ENCODE data around the gene RAD51C.
A peak's percentile ranks its signal among the peaks of the same experiment; 100 is the strongest.
"Not testable (repeated sequence)": the region's sequence is repeated elsewhere in the genome, so short reads cannot be mapped to it uniquely, and the experiment has no call there.

The RAD51C gene

GRCh38 chr17:58680038-58680369, 12.4 kb upstream of the RAD51C start:
- no peak for FAIRE-seq
- TF ChIP-seq POLR2A (IDR thresholded peaks at IDR 0.05; ENCODE audit: low read depth, low read length) = no peak
- no peak for TF ChIP-seq POLR2AphosphoS5 (IDR thresholded peaks at IDR 0.05; ENCODE audit: low read depth, low read length)
- no peak for TF ChIP-seq SPI1 (IDR thresholded peaks at IDR 0.05; ENCODE audit: low read depth, low read length)
- TF ChIP-seq TAF1 (IDR thresholded peaks at IDR 0.05; ENCODE audit: low read depth, low read length) = no peak
- no peak for TF ChIP-seq POU2F2 (IDR thresholded peaks at IDR 0.05; ENCODE audit: low read depth, low read length)
- TF ChIP-seq PAX5 (IDR thresholded peaks at IDR 0.05; ENCODE audit: insufficient read depth, low read length, severe bottlenecking) = no peak
- no peak for DNase-seq (ENCODE audit: insufficient read length, low spot score)

DNA sequence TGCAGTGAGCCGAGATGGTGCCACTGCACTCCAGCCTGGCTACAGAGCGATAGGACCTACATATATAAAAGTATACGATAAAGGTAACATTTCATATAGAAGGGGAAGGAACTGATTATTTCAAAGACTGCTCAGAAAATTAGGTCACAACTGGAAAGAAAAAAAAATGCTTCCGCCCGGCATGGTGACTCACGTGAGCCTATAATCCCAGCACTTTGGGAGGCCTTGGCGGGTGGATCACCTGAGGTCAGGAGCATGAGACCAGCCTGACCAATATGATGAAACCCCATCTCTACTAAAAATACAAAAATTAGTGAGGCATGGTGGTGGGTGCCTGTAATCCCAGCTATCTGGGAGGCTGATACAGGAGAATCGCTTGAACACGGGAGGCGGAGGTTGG, 8.4 kb upstream of the RAD51C start:
- FAIRE-seq (no peak), DNase-seq (ENCODE audit: insufficient read length, low spot score) (no peak)

DNA sequence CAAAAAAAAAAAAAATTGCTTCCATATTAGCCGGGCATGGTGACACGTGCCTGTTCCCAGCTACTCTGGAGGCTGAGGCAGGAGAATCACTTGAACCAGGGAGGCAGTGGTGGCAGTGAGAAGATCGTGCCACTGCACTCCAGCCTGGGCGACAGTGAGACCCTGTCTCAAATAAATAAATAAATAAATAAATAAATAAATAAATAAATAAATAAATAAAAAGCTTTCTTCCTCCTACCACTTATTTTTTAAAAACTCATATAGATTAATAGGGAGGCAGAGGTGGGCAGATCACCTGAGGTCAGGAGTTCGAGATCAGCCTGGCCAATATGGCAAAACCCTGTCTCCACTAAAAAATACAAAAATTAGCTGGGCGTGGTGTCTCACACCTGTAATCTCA, 7.9 kb upstream of the RAD51C start:
- DNase-seq (ENCODE audit: insufficient read length, low spot score); FAIRE-seq: not testable (repeated sequence)

More for the DNA sequence above, 8.4 kb upstream of the RAD51C start:
- no peak for TF ChIP-seq POLR2A (IDR thresholded peaks at IDR 0.05; ENCODE audit: low read depth, low read length)

- DNase-seq (ENCODE audit: insufficient read length, low spot score) (no peak), FAIRE-seq (no peak)
- TF ChIP-seq POLR2AphosphoS5 (IDR thresholded peaks at IDR 0.05; ENCODE audit: low read depth, low read length) = no peak
- TF ChIP-seq POU2F2 (IDR thresholded peaks at IDR 0.05; ENCODE audit: low read depth, low read length) = no peak
- TF ChIP-seq SPI1 (IDR thresholded peaks at IDR 0.05; ENCODE audit: low read depth, low read length) = no peak
- no peak for TF ChIP-seq TAF1 (IDR thresholded peaks at IDR 0.05; ENCODE audit: low read depth, low read length)
- no peak for TF ChIP-seq POLR2A (IDR thresholded peaks at IDR 0.05; ENCODE audit: low read depth, low read length)
- no peak for TF ChIP-seq PAX5 (IDR thresholded peaks at IDR 0.05; ENCODE audit: insufficient read depth, low read length, severe bottlenecking)
Observed at GRCh38 chr17:58686980-58687379, 5.4 kb upstream of the RAD51C start.

GRCh38 chr17:58688521-58688920, 3.9 kb upstream of the RAD51C start:
- FAIRE-seq (no peak), DNase-seq (ENCODE audit: insufficient read length, low spot score) (no peak)
- no peak for TF ChIP-seq SPI1 (IDR thresholded peaks at IDR 0.05; ENCODE audit: low read depth, low read length)
- no peak for TF ChIP-seq TAF1 (IDR thresholded peaks at IDR 0.05; ENCODE audit: low read depth, low read length)
- no peak for TF ChIP-seq PAX5 (IDR thresholded peaks at IDR 0.05; ENCODE audit: insufficient read depth, low read length, severe bottlenecking)
- no peak for TF ChIP-seq POLR2A (IDR thresholded peaks at IDR 0.05; ENCODE audit: low read depth, low read length)
- no peak for TF ChIP-seq POLR2AphosphoS5 (IDR thresholded peaks at IDR 0.05; ENCODE audit: low read depth, low read length)
- TF ChIP-seq POU2F2 (IDR thresholded peaks at IDR 0.05; ENCODE audit: low read depth, low read length) = no peak

DNA sequence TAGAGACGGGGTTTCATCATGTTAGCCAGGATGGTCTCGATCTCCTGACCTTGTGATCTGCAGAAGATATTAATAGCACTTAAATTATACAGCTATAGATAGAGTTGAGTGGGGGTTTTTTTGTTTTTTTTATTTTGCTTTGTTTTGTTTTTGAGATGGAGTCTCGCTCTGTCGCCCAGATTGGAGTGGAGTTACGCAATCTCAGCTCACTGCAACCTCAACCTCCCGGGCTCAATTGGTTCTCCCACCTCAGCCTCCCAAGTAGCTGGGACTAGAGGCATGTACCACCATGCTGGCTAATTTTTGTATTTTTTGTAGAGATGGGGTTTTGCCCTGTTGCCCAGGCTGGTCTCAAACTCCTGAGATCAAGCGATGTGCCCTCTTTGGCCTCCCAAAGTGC, 2.4 kb upstream of the RAD51C start:
- not testable (repeated sequence) for DNase-seq (ENCODE audit: insufficient read length, low spot score); FAIRE-seq

DNA sequence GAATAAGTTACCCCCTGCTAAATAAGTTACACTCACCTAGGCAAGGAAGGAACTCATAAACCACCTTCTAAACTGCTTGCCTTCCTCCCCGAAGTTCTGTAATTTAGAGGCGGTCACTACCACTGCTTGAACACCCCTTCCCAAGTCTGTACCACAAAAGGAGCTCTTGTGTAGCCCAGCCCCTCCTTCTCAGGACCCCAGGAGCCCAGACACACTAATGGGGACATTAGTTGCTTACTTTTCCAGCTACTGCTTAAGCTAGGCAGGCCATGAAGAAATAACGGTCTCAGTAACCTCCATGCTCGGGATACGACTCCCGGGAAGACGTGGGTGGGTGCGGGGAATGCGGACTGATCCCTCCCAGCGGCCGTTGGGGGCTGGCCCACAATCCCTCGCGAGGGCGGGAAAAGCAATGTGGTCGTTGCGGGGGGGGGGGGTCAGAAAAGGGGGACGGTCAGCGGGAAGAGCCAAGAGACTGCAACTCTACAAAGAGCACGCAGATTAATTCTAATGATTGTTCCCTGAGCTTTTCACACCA, 632 bp upstream of the RAD51C start, which contains the start of gene TEX14:
Gene TEX14 (minus strand): TSS at position 345 of the 538 bp plus-strand sequence. CDS start 40,044 bp downstream, outside the sequence.
- TF ChIP-seq POLR2A (IDR thresholded peaks at IDR 0.05; ENCODE audit: low read depth, low read length) (no peak), TAF1 (IDR thresholded peaks at IDR 0.05; ENCODE audit: low read depth, low read length) (no peak), SPI1 (IDR thresholded peaks at IDR 0.05; ENCODE audit: low read depth, low read length) (no peak), POLR2AphosphoS5 (IDR thresholded peaks at IDR 0.05; ENCODE audit: low read depth, low read length) (no peak), PAX5 (IDR thresholded peaks at IDR 0.05; ENCODE audit: insufficient read depth, low read length, severe bottlenecking) (no peak), POU2F2 (IDR thresholded peaks at IDR 0.05; ENCODE audit: low read depth, low read length) (no peak)
- no peak for DNase-seq (ENCODE audit: insufficient read length, low spot score)
- no peak for FAIRE-seq

- DNase-seq (ENCODE audit: insufficient read length, low spot score) (no peak), FAIRE-seq (no peak)
- TF ChIP-seq PAX5 (IDR thresholded peaks at IDR 0.05; ENCODE audit: insufficient read depth, low read length, severe bottlenecking) (no peak), POLR2AphosphoS5 (IDR thresholded peaks at IDR 0.05; ENCODE audit: low read depth, low read length) (no peak), TAF1 (IDR thresholded peaks at IDR 0.05; ENCODE audit: low read depth, low read length) (no peak), POLR2A (IDR thresholded peaks at IDR 0.05; ENCODE audit: low read depth, low read length) (no peak), POU2F2 (IDR thresholded peaks at IDR 0.05; ENCODE audit: low read depth, low read length) (no peak), SPI1 (IDR thresholded peaks at IDR 0.05; ENCODE audit: low read depth, low read length) (no peak)
Observed at GRCh38 chr17:58693208-58693607, 806 bp downstream of the RAD51C start.

DNA sequence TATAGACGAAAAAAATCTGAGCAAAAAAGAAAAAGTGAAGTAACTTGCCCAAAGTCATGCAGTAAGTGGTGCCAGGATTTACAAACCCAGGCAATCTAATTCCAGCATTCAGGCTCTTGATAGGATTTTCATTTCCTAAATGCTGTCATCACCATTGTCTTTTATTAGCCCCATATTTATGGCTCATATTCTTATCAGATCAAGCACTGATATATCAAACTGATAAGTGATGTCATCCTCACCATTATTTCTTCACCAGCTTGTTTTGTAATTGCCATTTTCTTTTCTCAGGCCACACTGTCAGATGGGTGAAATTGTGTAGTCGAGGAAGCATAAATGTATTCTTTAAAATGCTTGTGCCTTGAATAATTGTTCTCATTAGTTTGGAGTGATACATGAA, 1.3 kb downstream of the RAD51C start:
- peak; percentile 20 for FAIRE-seq
- TF ChIP-seq PAX5 (IDR thresholded peaks at IDR 0.05; ENCODE audit: insufficient read depth, low read length, severe bottlenecking) (no peak), POLR2AphosphoS5 (IDR thresholded peaks at IDR 0.05; ENCODE audit: low read depth, low read length) (no peak), TAF1 (IDR thresholded peaks at IDR 0.05; ENCODE audit: low read depth, low read length) (no peak), POLR2A (IDR thresholded peaks at IDR 0.05; ENCODE audit: low read depth, low read length) (no peak), POU2F2 (IDR thresholded peaks at IDR 0.05; ENCODE audit: low read depth, low read length) (no peak), SPI1 (IDR thresholded peaks at IDR 0.05; ENCODE audit: low read depth, low read length) (no peak)
- no peak for DNase-seq (ENCODE audit: insufficient read length, low spot score)

- DNase-seq (ENCODE audit: insufficient read length, low spot score) (no peak), FAIRE-seq (no peak)
- TF ChIP-seq POLR2A (IDR thresholded peaks at IDR 0.05; ENCODE audit: low read depth, low read length) (no peak), POLR2AphosphoS5 (IDR thresholded peaks at IDR 0.05; ENCODE audit: low read depth, low read length) (no peak), PAX5 (IDR thresholded peaks at IDR 0.05; ENCODE audit: insufficient read depth, low read length, severe bottlenecking) (no peak), SPI1 (IDR thresholded peaks at IDR 0.05; ENCODE audit: low read depth, low read length) (no peak), TAF1 (IDR thresholded peaks at IDR 0.05; ENCODE audit: low read depth, low read length) (no peak), POU2F2 (IDR thresholded peaks at IDR 0.05; ENCODE audit: low read depth, low read length) (no peak)
Observed at GRCh38 chr17:58694302-58694701, 1.9 kb downstream of the RAD51C start.

DNA sequence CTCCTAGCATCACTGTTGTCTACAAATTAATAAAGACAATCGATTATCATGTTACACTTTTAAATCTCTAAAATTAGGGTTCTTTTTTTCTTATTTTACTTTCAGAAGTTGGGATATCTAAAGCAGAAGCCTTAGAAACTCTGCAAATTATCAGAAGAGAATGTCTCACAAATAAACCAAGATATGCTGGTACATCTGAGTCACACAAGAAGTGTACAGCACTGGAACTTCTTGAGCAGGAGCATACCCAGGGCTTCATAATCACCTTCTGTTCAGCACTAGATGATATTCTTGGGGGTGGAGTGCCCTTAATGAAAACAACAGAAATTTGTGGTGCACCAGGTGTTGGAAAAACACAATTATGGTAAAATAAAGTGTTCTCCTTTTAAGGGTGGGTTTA, 2.4 kb downstream of the RAD51C start:
- no peak for TF ChIP-seq POU2F2 (IDR thresholded peaks at IDR 0.05; ENCODE audit: low read depth, low read length)
- no peak for TF ChIP-seq TAF1 (IDR thresholded peaks at IDR 0.05; ENCODE audit: low read depth, low read length)
- no peak for TF ChIP-seq PAX5 (IDR thresholded peaks at IDR 0.05; ENCODE audit: insufficient read depth, low read length, severe bottlenecking)
- TF ChIP-seq POLR2A (IDR thresholded peaks at IDR 0.05; ENCODE audit: low read depth, low read length) = no peak
- TF ChIP-seq SPI1 (IDR thresholded peaks at IDR 0.05; ENCODE audit: low read depth, low read length) = no peak
- no peak for TF ChIP-seq POLR2AphosphoS5 (IDR thresholded peaks at IDR 0.05; ENCODE audit: low read depth, low read length)
- no peak for DNase-seq (ENCODE audit: insufficient read length, low spot score)
- FAIRE-seq = no peak
